HG02588 (cell line): ENCODE data around the gene NPR3.

Experiments
- ATAC-seq: cut with Tn5 transposase; IDR thresholded peaks from one replicate; pipeline ENCODE4 v1.9.1; 2021; ENCODE audit warnings: mild to moderate bottlenecking, moderate library complexity; ENCODE audit not compliant: unreplicated experiment

Gene NPR3

GRCh38 chr5:32711681-32712480 lies 760 bp downstream of the NPR3 start:
- ATAC-seq, result no peak

- ATAC-seq, result no peak
Measured at GRCh38 chr5:32712481-32713360, 1.6 kb downstream of the NPR3 start.

GRCh38 chr5:32713361-32713769 lies 2.2 kb downstream of the NPR3 start:
- no peak for ATAC-seq

GRCh38 chr5:32713770-32714381 lies 2.8 kb downstream of the NPR3 start:
- ATAC-seq, result no peak

- ATAC-seq, result no peak
Measured at GRCh38 chr5:32714836-32715235, 3.7 kb downstream of the NPR3 start.

- no peak for ATAC-seq
Measured at GRCh38 chr5:32720300-32720699, 9.2 kb downstream of the NPR3 start.

- no peak for ATAC-seq
Measured at GRCh38 chr5:32721626-32722025, 10.5 kb downstream of the NPR3 start.

GRCh38 chr5:32722957-32723356 lies 11.8 kb downstream of the NPR3 start:
- ATAC-seq, result no peak

- ATAC-seq, result no peak
Measured at GRCh38 chr5:32724526-32724925, 13.4 kb downstream of the NPR3 start.

- no peak for ATAC-seq
Measured at GRCh38 chr5:32726086-32726557, 15.0 kb downstream of the NPR3 start.

GRCh38 chr5:32729651-32730050 lies 18.5 kb downstream of the NPR3 start:
- ATAC-seq, result no peak

GRCh38 chr5:32733590-32734340 lies 22.6 kb downstream of the NPR3 start:
- ATAC-seq, result no peak

GRCh38 chr5:32734827-32735378 lies 23.8 kb downstream of the NPR3 start:
- no peak for ATAC-seq

GRCh38 chr5:32735512-32735911 lies 24.4 kb downstream of the NPR3 start:
- no peak for ATAC-seq

GRCh38 chr5:32736842-32737241 lies 25.7 kb downstream of the NPR3 start:
- ATAC-seq, result no peak

GRCh38 chr5:32740651-32741050 lies 29.5 kb downstream of the NPR3 start:
- ATAC-seq, result no peak

- no peak for ATAC-seq
Measured at GRCh38 chr5:32745317-32745716, 34.2 kb downstream of the NPR3 start.

- ATAC-seq, result no peak
Measured at GRCh38 chr5:32752411-32752810, 41.3 kb downstream of the NPR3 start.

- no peak for ATAC-seq
Measured at GRCh38 chr5:32753051-32753450, 41.9 kb downstream of the NPR3 start.

- no peak for ATAC-seq
Measured at GRCh38 chr5:32753765-32754164, 42.6 kb downstream of the NPR3 start.
